GM18526 (cell line): Measurements from ENCODE around the gene ERCC5.

Experiments used
- POLR2A ChIP-seq: IDR thresholded peaks from 3 replicates; pipeline ENCODE4 v1.6.1; 2011; ENCODE audit not compliant: insufficient read length; ENCODE audit errors: extremely low read depth

The ERCC5 gene

DNA sequence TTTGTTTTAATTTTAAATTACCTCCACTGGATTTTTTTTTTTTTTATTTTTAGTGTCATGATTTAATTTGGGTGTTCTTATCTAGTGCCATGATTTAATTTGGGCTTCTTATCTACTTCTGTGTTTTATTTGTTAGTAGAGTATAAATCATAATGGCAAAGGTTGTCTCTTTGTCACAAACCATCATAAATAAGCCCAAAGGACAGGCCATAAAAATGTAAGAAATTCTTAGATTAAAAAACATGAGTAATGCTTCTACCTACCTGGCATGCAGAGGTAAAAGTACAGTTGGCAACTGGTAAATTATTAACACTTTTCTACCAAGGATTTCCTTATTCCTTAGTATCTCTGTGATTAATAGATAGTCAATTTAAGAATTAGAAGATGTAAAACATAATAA is 55.2 kb downstream of the ERCC5 start:
- no peak for TF ChIP-seq POLR2A

DNA sequence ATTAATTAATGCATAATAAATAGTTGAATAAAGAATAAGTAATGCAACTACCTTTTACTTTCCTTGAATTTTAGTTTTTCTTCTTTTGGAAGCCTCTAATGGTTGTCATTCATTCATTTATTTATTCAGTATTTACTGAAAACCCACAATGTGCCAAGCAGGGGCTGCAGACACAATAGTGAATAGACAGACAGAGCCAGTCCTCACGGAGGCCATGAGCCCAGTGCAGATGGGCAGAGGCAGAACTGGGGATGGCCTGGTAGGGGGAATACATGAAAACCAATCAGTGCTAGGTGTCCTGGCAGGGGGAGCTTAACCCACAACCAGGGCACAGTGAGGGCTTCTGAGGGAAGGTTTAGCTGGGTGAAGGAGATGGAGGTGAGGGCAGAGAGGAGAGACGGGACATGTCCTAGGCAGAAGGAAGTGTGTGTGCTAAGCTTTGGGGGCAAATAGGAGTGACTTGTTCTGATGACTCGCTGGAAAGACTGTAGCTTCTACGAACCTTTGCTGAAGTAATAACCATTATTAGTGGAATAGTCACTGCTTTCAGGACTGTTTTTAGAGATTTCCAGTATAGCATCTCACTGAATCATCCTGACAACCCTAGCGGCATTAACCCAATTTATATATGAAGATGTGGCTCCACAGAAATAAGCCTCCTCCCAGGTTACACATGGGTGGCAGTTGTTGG is 55.9 kb downstream of the ERCC5 start:
- TF ChIP-seq POLR2A: no peak

GRCh38 chr13:102902789-102903347 is 57.0 kb downstream of the ERCC5 start:
- no peak for TF ChIP-seq POLR2A

DNA sequence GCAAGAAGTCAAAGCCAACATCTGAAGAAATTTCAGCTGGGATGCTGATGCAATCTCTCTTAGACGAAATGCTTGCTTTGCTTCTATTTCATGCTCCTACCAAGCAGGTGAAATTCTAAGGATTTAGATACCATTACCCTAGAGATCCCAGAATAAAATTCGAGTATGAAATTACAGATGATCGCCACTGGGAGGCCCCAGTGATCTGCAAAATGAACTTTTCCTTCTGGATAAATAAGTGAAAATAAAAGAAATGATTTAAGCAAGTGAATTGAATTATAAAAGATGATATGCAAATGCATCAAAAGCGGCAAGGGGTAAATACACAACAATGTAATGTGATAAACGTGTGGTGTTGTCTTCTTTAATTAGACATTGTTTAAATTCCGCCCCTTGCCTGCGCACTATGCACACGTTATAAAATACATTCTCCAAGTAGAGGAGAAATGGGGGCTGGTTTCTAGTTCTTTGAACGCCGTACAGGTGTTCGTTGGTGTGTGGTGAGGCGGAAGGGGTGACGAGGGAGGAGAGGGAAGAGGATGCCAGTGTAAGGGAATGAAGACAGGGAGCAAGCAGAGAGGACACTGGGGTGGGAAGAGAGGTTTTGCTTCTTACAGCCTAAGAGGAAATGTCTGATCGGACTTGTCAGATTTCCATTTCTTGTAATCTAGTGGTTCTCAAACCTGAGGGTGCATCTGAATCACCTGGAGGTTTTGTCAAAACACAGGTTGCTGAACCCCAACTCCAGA is 58.0 kb downstream of the ERCC5 start:
- TF ChIP-seq POLR2A: no peak

DNA sequence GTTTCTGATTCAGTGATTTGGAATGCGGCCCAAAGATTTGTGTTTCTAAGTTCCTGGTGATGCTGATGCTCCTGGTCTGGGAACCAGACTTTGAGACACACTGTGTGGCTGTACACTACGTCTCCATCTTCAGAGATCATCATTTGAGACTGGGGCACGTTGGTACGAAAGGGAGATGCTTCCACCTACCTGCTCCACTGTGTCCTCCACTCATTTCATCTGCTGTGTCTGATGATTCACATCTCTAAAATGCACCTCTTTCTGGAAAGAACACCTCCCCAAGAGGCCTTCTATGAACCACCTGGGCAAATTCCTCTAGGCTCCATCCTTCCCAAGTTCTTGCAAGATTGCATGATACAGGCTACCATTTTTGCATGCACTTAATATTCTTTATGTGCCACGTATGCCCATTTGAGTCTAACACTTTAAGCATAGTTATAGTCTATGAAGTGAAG is 58.6 kb downstream of the ERCC5 start:
- TF ChIP-seq POLR2A: no peak

DNA sequence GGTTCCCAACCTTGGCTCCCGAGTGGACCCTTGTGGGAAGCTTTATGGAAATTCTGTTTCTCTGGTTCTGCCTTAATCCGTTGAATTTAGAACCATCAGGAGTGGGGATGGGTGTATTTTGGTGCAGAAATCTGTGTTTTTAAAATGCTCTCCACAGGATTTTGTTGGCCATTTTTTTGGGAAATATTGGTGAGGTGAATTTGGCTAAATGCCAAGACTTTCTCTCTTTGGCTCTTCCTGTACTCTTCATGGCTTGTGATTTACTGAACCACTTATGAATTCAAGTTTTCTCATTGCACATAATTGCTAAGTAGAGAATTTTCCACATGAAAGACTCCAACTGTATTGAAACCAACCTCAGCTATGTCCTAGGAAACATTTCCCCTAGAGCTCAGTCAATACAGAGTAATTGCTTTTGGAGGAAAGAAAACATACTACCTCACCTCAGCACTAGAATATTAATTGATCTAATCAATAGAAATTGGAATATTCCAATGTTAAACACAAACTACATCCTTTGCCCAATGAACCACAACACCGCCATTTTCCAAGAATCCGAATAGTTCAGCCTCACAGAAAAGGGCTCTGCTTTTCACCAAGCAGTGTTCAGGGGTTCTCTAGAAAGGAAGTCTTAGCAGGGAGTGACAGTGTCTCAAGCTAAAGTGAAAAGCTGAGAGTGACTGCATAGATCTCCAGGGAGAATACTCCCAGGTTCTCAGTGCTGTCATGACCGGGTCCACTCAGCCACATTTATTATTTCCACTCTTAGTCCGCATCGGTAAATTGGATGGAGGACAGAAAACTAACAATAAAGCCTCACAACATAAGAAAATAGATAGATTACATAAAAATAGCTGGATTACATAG is 60.3 kb downstream of the ERCC5 start:
- TF ChIP-seq POLR2A: no peak

GRCh38 chr13:102907016-102907756 is 61.4 kb downstream of the ERCC5 start:
- no peak for TF ChIP-seq POLR2A

GRCh38 chr13:102907886-102908515 is 62.2 kb downstream of the ERCC5 start:
- TF ChIP-seq POLR2A: no peak

DNA sequence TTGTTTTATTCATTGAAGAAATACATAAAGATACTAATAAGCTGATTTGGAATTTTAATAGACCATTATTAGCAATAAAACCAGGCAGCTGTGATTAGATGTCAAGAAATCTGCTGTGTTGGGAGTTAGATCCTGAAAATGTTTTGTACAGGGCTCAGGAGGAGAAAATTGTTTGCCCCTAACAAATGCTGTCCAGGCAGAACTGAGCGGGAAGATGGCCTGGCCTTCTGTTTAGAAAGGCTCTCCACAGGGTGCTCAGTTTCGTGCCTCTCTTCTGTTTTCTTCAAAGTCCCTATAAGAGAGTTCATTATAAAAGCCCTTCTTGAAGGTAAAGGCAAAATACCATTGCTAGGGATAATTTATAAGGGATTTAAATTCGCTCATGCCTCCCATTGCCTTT is 64.1 kb downstream of the ERCC5 start:
- TF ChIP-seq POLR2A: no peak

GRCh38 chr13:102911336-102911735 is 65.5 kb downstream of the ERCC5 start:
- TF ChIP-seq POLR2A: no peak

DNA sequence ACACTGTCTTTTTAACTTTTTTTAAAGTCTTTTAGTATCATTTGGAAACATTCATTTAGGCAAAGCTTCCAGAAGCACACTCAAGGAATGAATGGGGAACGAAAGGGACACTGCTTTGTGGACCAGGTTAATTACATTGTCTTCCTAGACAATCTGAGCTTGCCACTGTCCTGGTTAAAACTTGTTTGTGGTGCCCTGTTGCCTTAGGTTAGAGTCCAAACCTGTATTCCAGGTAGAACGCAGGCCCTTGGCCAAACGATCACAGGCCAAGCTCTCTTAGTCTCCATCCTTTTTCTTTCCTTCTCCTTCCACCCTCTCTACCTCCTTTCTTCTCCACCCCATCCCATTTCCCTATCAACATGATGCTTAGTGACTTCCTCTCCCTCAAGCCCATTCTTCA is 66.8 kb downstream of the ERCC5 start:
- no peak for TF ChIP-seq POLR2A

DNA sequence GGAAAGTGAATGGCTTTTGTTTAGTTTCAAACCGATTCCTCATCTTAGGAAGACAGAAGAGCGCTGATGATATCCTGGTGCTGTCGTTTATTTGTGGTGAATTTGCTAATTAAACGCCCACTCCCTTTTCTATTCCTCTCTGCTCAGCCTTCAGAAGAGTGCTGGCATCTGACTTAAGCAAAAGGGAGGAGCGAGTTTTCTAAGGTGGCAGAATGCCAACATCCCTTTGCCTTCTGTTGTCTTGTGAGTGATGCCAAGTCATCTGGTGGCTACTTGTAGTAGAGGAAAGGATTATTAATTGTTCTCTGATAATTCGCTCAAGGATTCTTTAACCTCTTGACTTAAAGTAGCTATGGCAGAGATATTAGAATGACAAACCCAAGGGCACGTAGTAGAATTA is 68.1 kb downstream of the ERCC5 start:
- no peak for TF ChIP-seq POLR2A

DNA sequence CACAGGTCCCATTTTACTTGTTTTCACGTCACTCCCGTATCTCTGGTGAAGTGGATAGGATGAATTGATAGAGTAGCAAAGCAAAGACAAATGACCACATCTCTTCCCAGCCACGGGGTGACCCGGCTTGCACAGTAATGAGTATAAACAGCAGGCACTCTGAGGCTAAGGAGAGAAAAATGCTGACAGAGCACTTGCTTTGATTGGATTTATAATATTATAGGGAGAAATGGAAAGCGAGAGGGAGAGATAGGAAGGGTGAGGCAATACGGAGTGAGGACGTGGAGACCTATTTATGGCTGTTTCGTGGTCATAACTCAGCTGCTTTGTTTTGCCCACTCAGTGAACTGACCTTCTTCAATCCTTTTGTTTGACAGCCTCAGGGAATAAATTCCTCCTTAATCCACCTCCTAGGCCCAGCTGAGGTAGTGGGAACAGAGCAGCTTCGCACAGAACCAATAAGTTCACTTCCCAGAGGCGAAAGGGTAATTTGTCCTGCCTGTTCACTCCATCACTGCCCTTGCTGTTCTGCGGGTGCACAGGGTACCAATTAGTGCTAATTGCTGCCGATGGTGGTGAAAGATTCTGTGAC is 68.6 kb downstream of the ERCC5 start:
- no peak for TF ChIP-seq POLR2A

DNA sequence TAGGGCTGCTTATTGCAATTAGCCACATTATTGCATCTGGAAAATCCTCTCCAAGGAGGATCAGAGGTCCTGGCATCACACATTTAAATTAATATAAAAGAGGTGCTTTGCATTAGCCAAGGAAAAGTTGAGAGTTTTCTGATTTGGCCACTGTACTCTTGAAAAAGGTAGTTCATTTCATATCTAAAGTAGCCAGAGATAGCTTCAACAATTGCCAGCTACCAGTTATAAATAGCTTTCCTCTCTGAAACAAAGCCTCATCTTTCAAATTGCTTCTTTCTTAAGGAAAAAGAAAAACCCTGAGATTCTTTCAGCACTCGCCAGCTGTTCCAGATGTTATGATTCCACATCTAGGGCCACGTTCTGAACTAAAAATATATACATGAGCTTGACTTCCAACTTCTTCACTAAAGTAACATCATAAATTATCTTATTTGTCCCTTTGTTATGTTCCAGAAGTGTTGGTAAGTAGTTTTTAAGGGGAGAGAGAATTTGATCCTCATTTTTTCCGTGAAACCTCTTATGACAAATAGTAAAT is 69.6 kb downstream of the ERCC5 start:
- TF ChIP-seq POLR2A: no peak
